MV-4-11 (cell line): Measurements from ENCODE around the gene KCNN4.
A peak's percentile ranks its signal among the peaks of the same experiment; 100 is the strongest.
"Not testable (repeated sequence)": the region's sequence is repeated elsewhere in the genome, so short reads cannot be mapped to it uniquely, and the experiment has no call there.

Experiments
- DNase-seq: peaks from one replicate; lab custom pipeline; 2025; lab: John Stamatoyannopoulos, UW

KCNN4 gene

DNA sequence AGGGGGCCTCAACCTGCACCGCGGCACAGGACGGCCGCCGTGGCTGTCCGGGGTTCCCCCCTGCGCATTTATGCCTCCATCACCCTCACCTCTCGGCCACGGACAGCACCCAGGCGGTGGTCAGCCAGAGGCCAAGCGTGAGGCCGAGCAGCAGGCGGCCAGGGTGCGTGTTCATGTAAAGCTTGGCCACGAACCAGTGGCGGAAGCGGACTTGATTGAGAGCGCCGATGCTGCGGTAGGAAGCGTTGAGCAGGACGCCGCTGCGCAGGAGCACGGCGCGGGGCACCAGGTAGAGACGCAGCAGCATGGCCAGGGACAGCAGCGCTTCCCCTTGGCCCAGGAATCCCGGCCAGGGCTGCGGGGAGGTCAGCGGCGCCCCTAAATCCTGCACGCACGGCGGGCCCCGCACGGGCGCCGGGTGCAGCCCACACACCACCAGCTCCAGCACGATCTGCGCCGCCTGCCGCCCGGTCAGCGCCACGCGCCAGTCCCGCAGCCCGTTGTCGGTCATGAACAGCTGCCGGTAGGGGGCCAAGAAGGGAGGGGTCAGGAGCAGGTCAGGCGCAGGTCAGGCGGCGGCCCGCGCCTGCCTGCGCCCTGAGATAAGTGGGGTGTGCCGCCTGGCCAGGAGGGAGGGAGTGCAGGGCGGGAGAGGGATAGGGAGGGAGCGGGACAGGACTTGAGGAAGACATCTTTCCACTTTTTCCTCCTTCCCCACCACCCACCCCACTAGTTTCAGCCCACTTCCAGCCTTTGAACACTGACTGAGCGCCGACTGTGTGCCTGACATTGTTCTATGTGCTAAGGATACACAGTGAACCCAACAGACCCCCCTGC, 6.5 kb downstream of the KCNN4 start:
- no peak for DNase-seq

DNA sequence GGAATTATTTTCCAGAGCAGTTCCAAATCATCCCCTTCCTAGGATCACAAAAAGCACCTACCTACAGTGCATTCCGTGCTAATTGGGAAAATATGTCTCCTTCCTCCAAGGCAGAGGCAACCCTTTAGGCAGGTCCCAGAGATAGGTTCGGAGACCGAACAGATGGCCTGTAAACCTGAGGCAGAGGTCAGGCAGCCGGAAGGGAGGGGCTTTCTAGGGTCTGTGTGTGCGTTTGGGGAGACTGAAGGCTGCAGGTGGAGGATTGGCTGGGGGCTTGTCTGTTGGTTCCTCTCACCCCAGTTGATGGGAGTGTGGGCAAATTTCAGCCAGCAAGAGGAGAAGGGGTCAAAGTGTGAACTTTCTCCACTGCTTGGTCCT, 7.1 kb downstream of the KCNN4 start:
- no peak for DNase-seq

DNA sequence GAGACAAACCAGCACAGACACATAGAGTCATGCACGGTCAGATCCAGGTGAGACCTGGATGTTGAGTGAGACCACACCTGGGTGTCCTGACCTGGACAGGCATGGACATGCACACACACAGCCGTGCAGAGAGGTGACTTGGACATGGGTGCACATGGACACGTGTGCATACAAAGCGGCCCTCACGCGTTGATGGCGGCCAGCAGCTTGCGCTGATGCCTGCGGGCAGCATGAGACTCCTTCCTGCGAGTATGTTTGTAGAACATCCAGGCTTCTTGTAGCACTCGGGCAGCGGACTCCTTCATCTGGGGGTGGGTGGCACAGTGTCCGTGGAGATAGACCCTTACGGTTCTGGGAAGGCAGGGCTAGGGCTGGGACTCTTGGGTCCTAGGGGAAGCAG, 11.5 kb downstream of the KCNN4 start:
- no peak for DNase-seq

DNA sequence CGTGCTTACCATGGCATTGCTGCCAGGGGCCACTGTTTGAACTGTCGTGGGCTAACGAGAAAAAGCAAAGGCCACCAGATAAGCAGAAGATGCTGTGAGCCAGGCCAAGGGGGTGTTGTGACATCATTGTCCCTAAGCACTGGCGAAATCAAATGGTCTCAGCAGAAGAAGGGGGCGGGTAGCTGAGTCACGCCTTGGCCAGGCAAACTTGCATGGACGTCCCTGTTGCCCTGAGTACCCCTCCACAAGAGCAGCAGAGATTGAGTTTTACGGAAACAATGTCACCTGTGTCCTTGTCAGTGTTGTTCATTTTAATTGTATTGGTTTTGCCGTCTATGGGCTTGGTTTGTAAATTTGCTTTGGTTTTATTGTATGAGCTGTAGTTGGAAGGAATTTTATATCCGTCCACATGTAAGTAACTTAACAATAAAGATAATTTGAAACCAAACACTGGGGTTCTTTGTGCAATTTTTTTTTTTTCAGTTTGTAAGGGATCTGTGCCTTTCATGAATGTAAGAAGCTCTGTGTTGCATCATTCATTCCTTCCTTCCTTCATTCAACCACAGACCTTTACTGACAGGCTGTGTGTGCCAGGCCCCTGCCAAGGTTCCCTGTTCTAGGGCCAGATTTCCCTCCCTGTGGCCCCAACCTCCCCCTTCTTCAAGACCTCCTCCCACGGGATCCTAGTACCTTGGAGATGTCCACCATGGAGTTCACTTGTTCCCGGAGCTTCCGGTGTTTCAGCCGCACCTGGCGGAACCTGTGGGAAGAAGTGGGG, 12.3 kb downstream of the KCNN4 start:
- peak; percentile 87 for DNase-seq

DNA sequence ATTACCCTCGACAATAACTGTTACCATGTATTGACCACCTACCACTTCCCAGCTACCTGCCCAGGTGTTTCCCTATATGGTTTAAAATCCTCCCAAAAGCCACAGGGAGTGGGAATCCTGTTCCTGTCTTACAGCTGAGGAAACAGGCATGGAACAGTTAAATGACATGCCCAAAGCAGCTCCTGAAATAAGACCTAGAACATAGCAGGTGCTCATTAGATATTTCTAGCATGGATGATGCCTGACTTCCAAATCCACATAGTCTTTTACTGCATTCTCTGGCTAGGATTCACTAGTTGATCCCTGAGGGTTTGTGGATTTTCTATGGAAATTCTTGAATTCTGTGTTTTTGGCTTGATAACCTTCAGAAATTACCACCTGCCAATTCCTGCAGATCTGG, 13.0 kb downstream of the KCNN4 start:
- no peak for DNase-seq

DNA sequence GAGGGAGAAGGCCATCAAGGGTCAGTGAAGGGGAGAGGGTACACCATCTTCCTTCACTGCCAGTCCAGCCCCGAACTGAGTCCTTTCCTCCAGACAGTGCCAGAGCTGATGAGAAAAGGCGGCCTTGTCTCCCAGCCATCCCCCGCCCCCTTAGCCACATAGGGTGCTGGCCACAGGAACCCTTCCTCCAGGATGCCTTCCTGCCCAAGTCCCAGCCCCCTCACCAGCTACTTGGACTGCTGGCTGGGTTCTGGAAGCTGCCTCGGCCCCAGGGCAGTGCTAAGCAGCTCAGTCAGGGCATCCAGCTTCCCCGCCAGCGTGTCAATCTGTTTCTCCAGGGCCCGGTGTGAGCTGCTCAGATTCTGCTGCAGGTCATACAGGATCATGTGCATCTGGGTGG, 13.5 kb downstream of the KCNN4 start:
- DNase-seq = no peak

DNA sequence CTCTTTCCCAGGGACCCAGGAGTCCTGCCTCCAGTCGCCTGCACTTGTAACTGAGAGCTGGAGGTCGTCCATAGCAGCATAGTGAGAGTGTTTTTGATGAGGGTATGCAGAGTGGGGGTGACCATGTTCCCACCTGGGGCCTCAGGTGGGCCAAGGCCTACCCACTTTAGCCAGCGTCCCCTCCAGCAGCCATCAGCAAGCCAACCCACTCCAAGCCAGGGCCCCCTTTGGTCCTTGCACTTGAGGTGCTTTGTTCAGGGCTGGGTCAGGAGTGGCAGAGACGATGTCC, 14.1 kb downstream of the KCNN4 start:
- DNase-seq = no peak

DNA sequence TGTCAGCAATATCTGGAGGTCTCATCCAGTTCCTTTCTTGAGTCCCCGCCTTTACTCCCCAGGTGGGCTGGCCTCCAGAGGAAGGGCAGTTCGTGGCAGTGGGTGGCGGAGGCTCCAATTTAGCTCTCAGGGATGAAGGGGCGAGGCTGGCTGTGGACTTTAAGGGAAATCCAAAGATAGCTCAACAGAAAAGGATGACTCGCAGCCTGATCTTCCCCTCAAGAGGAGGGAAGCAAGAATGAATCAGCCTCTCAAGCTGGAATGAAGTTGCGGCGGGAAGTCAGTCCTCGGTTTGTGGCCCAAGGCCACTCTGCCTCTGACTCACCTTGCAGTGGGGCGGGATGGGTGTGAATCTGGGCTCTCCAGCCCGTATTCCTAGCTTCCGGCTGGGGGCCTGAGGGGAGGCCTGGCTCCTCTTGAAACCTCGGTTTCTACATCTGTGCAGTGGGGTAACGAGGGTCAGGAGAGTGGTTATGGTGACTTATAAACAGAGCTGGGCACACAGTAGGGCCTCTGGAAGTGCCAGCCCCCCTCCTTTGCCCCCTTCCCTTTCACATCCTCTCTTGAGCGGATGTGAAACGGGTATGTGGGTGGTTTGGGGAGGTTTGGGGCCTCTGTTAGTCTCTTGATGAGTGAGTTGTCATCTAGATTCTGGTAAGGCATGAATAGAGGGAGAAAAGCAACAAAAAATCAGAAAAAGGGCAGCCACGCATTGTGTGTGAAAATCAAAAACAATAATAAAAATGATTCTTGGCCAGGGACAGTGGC, 15.5 kb downstream of the KCNN4 start:
- peak; percentile 100 for DNase-seq

DNA sequence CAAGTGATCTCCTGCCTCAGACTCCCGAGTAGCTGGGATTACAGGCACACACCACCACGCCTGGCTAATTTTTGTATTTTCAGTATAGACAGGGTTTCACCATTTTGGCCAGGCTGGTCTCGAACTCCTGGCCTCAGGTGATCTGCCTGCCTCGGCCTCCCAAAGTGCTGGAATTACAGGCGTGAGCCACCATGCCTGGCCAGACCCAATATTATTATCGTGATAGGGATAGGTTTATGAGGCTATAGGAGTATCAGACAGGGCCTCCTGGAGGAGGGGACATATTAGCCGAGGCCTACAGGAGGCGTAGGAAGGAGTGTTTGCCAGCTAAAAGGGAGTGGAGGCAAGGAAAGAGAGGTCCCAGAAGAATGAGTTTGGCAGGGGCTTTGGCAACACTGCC, 16.1 kb downstream of the KCNN4 start:
- DNase-seq = not testable (repeated sequence)

DNA sequence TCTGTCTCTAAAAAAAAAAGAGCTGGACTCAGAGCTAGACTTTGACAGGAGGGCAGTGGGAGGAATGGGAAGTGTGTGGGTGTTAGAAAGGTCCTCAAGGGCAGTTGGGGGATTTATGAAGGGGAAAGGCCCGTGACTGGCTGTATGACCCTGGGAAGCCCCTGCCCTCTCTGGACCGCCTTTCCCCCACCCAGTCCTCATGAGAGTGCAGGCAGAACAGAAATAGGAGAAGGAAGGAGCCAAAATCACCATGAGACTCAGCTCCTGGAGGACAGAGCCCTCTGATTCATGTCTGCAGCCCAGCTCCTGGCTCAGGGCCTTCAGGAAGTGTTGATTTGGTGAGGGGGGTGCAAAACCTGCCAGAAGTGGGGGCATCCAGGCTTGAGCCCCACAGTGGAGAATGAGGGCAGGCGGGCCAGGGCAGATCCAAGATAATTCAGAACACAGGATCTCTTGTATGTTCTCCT, 17.3 kb downstream of the KCNN4 start:
- peak; percentile 67 for DNase-seq

DNA sequence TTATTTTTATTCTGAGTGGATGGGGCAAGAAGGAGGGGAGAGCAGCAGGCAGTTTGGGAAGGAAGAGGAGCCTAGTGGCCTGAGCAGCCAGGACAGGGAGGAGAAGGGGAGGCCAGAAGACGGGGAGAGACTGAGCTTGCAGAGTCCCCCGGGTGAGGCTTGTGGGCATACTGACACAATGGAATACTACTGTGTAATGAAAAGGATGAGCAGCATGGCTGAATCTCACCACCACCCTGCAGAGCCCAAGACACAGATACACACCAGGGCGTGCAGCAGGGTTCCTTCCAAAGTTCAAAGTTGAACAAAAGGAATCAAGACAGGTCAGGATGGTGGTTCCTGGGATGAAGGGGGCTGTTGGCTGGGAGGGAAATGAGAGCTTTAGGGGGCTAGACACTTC, 18.0 kb downstream of the KCNN4 start:
- DNase-seq = no peak

DNA sequence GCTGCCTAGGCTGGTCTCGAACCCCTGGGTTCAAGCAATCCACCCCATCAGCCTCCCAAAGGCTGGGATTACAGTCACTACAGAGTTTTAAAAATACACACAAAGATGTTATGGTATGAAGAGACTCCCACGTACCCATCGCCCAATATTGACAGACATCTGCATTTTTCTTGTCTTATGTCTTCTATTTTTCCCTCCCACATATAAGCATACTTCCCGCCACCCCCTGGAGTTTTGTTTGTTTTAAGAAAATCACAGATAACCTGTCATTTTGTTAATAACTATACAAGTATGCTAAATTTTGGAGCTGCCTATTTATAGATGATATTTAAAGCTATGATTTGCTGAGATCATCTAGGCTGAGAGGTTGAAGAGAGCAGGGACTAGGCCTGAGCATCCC, 19.8 kb downstream of the KCNN4 start:
- no peak for DNase-seq

DNA sequence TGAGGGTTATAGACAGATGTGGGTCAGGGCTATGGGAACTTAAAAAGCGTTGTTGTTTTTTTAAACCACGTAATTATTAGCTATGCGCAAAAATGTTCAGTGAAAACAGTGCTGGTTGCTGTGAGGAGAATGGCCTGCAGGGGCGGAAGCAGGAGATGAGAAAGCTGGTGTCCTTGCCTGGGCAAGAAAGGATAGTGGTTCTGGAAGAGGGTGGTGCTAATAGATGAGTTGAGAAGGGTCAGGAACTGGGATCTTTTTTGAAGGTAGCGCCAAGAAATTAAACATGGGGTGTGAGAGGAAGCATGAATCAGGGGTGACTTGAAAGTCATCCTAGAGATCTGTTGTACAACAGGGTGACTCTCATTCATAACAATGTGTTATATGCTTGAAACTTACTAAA, 21.3 kb downstream of the KCNN4 start:
- DNase-seq = peak; percentile 47

DNA sequence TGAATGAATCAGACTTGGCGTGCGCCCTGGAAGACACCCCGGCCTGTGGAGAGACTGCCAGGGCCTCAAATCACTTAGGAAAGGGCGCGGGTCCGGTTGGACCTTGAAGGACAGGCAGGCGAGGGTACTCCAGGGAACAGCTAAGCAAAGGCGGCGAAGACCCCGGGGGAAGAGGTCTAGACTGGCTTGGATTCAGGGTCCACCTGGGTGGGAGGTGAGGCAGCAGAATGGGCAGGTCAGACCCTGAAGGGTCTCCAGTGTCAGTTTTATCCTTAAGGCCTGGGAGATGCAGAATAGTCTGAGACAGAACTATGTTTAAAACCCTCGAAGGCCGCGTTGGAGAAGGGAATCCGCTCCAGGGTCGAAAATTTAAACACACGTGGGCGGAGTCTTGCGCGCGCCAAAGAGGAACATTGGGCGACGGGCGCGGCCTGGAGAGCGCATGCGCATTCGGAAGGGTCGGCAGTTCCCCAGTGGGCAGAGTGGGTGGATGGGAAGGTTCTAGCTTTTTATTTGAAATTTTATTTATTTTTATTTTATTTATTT, 25.4 kb downstream of the KCNN4 start:
- peak; percentile 90 for DNase-seq

DNA sequence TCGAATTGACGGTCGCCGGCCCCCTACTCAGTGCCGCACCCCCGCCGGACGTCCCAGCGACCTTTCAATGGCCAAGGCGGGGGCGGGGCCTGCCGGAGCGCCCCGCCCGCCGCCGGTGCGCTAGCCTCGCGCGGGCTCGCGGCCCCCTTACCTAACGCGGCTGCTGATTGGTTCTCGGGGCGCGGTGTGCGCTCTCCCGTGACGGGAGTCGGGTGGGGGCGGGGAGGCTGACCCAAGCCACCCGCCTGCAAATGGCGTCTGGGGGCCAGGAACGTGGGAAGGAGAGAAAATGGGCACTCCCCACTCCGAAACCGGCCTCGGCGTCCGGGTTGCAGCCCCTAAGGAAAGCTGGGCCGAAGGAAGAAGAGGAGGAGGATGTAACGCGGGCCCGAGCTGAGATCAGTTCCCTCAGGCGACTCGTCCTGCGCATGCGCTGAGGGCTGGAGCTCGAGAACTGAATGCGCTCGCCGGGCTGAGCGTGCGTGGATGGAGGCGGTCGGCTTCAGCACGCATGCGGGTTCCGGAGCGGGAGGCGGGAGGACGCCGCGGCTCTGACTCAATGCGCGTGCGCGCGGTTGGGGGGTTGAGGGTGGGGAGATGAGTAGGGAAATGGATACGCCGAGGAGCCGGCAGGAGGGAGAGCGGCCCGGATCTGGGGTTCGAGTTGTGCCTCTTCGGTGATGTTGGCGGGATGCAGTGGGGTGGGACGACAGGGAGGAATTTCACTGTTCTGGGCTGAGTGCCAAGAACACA, 26.1 kb downstream of the KCNN4 start, which contains the start of gene SMG9:
Gene SMG9 (minus strand): TSS at position 460 of the 753 bp plus-strand sequence. CDS start 4,221 bp downstream, outside the sequence.
- DNase-seq = peak; percentile 98

DNA sequence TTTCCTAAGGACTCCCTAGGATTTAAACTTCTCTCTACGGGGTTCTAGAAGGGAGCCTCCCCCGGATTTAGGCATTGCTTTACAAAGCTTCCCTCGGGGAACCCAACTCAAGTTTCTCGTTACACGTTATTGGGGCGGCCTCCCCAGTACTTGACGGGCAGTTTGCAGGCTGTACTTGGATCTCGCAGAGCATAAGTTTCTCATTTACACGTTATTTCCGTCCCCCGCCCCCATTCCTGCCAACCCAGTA, 26.6 kb downstream of the KCNN4 start:
- DNase-seq = no peak

DNA sequence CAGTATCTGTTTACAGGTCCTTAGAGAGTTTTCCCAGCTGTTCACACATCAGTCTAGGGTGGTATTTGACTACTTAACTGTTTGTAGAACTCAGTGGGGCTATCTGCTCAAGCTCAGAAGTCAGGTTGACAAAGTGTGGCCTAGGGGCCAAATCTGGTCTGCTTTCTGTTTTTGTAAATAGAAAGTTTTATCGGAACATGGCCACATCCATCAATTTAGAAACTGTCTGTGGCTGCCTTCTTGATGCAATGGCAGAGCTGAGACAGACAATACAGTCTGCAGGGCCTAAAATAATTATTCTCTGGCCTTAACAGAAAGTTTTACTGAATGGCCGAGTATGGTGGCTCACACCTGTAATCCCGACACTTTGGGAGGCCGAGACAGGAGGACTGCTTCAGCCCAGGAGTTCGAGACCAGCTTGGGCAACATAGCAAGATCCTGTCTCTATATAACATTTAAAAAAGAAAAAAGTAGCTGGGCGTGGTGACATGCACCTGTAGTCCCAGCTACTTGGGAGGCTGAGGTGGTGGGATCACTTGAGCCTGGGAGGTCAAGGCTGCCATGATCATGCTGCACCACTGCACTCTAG, 28.4 kb downstream of the KCNN4 start:
- no peak for DNase-seq

DNA sequence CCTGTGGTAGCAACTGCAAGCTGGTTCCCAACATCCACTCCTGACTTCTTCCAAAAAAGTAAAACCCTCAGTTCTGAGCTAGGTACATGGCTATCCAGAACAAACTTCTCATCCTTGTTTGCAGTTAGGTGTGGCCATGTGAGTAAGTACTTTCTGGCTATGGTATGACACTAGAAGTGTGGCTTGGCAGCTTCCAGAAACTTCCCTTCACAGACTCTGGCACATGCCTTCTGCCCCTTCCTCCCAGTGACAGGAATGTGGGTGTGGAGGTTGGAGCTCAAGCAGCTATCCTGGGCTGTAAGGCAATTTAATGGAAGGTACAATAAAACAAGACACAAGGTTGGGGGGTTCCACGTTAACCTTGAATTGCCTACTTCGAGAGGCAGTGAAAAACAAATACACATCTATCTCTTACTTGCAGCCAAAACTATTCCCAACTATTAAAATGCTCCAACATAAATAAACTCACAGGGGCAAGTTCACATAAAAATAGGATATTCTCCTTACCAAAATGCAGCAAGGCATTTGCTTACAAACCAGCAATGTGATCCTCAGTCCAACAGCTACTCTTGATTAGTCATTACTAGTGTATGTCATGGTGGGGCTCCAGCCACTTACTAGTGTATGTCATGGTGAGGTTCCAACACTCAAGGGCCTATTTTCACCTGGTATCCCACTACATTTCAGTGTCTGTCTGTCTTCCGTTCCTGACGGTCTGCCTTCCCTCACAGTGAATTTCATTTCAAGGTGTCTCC, 29.1 kb downstream of the KCNN4 start:
- no peak for DNase-seq

DNA sequence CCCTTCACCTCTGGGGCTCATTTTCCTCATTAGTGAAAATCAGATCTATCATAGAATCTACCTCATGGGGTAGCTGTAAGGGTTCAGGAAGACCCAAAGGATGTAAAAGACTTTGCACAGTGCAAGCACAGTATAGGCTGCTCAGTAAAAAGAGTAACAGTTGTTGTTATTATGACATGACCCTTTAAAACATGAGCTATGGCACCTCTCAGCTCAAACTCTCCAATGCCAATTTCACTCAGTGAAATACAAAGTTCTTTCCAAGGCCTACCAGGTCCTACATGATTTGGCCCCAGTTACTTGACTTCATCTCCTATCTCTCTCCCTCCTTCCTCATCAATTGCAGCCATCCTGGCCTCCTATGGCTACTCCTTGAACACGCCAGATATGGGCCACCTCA, 30.9 kb downstream of the KCNN4 start:
- DNase-seq = no peak

DNA sequence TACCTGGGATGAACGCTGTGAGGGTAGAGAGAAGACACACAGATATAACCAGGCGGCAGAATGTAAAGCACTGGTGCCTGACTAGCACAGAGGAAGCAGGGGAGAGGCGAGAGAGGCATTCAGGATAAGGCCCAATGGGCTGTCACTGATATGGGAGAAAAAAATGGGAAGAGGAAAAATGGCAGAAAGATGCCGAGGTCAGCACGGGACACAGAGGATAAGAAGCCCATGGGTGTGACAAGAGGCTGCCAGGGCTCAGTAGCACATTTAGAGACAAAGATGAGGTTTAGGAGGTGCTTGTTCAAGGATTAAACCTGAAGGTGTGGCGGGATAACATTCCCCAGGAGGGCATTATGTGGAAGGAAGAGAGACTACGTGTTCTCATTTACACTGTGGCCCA, 31.6 kb downstream of the KCNN4 start:
- no peak for DNase-seq

DNA sequence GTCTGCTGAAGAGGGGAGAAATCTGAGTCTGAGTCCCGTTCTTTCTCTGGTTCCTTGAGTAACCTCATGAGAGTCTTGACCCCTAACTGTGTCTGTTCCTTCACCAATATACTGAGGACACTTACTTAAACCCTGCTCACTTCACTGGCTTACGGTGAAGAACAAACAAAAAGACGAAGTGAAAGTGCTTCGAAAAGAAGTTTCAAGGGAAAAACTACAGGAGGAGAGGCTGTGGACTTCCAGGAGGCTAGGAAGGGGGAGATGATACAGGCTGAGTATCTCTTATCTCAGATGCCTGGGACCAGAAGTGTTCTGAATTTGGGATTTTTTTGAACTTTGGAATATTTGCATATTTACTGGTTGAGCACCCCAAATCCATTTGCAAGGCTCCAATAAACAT, 32.1 kb downstream of the KCNN4 start:
- peak; percentile 67 for DNase-seq
